ENCODE measurements around the gene KRTAP9-6. TPM values are rescaled to one million over a fixed set of nuclear protein-coding genes. Genes with fewer than 3 reads are reported as not detected.
"Not testable (repeated sequence)": the region's sequence is repeated elsewhere in the genome, so short reads cannot be mapped to it uniquely, and the experiment has no call there.

Gene KRTAP9-6
- not detected for polyA plus RNA-seq (ENCODE audit: insufficient read length in 4 of 4)

DNA sequence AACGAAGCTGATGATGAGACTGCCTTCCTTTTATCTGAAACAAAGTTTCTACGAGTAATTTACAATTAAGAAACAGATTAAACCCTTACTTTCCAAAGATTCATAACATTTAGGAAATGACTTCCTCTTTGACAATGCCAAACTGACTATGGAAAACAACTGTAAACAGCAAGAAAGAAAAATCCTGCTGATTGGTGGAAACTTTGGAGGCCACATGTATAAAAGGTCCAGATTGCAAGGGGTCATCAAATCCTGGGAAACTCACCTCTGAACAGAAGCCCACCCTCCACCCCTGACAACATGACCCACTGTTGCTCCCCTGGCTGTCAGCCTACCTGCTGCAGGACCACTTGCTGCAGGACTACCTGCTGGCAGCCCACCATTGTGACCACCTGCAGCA, at the start of gene KRTAP9-6:
Gene KRTAP9-6 (plus strand): TSS at position 301 of the 400 bp plus-strand sequence. CDS start 0 bp downstream, at position 301.
- no peak for DNase-seq (ENCODE audit: low read depth in 4 of 4, low spot score in 3 of 4)

GRCh38 chr17:41215681-41216080, 49.5 kb upstream of the KRTAP9-6 start:
- DNase-seq (ENCODE audit: low read depth in 4 of 4, low spot score in 3 of 4): no peak

DNA sequence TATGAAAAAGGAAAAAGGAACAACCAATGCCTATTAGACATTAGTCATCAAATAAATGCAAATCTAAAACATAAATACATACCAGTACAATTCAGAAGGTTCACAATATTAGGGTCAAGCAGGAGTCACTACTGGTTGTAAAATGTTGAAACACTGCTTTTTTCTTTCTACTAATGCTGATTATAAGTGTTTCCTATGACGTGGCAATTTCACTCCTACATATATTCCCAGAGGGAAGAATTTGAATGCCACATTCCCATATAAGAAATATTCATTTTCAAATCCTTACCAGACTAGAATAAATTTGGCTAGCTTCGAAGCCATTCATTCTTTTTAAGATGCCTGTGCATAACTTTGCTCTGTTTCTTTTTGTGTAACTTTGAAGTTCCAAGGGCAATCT, 41.4 kb upstream of the KRTAP9-6 start:
- no peak for DNase-seq (ENCODE audit: low read depth in 4 of 4, low spot score in 3 of 4)

GRCh38 chr17:41226051-41226450, 39.1 kb upstream of the KRTAP9-6 start:
- DNase-seq (ENCODE audit: low read depth in 4 of 4, low spot score in 3 of 4): no peak

- not testable (repeated sequence) for DNase-seq (ENCODE audit: low read depth in 4 of 4, low spot score in 3 of 4)
Observed at GRCh38 chr17:41226598-41227095, 38.5 kb upstream of the KRTAP9-6 start, which contains the start of gene KRTAP9-2. TSS of gene KRTAP9-2 (plus strand) at chr17:41226648. CDS start at chr17:41226655, 7 bp downstream.

DNA sequence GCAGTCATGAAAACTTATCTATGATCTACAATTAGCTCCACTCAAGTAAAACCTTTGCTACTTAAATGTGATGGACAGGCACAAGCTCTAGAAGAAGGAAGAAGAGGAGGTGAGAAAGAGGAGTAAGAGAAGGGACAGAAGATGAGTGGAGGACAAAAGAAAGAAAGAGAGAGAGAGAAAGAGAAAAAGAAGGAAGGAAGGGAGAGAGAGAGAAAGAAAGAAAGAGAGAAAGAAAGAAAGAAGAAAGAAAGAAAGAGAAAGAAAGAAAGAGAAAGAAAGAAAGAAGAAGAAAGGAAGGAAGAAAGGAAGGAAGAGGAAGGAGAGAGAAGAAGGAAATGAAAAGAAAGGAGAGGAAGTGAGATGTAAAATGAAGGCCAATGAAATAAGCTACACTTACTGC, 35.1 kb upstream of the KRTAP9-6 start:
- no peak for DNase-seq (ENCODE audit: low read depth in 4 of 4, low spot score in 3 of 4)

DNA sequence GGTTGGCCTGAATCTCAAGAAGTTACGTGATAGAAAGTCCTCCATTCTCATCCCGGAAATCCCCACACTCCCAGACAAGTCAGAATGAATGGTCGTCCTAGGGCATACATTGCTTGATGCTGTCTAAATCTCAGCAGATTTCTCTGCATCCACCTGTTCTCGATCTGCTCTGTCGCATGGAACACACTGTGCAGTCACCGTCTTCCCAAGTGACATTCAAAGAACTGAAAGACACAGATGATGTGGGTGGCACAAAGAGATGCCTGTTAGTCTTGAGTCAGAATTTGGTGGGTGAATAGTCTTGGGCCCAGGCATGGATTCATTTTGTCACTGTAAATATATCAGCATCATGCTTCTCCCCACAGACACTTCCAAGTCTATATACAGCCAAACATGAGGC, 33.4 kb upstream of the KRTAP9-6 start:
- no peak for DNase-seq (ENCODE audit: low read depth in 4 of 4, low spot score in 3 of 4)

DNA sequence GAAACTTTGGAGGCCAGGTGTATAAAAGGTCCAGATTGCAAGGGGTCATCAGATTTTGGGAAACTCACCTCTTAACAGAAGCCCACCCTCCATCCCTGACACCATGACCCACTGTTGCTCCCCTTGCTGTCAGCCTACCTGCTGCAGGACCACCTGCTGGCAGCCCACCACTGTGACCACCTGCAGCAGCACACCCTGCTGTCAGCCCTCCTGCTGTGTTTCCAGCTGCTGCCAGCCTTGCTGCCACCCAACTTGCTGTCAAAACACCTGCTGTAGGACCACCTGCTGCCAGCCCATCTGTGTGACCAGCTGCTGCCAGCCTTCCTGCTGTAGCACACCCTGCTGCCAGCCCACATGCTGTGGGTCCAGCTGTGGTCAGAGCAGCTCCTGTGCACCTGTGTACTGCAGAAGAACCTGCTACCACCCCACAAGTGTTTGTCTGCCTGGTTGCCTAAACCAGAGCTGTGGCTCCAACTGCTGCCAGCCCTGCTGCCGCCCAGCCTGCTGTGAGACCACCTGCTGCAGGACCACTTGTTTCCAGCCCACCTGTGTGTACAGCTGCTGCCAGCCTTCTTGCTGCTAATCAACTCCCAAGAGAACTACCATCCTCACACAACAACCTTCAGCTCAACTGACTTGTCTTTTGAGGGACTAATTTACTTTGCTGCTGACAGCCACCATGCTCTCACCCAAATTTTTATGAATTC, 32.6 kb upstream of the KRTAP9-6 start, which contains the start of gene KRTAP9-3:
Gene KRTAP9-3 (plus strand): TSS at position 51 of the 707 bp plus-strand sequence. CDS start 53 bp downstream, at position 104.
- DNase-seq (ENCODE audit: low read depth in 4 of 4, low spot score in 3 of 4): not testable (repeated sequence)

DNA sequence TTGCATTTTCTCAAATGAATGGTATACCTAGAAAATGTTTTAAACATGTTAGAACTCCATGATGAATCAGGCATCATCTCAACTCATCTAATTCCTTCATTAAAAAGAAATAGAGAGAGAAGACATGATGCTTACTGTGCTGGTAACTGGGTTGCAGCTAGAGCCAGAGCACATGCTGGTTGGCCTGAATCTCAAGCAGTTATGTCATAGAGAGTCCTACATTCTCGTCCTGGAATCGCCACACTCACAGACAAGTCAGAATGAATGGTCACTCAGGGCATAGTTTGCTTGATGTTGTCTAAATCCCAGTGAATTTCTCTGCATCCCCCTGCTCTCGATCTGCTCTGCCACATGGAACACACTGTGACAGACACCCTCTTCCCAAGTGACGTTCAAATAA, 28.1 kb upstream of the KRTAP9-6 start:
- not testable (repeated sequence) for DNase-seq (ENCODE audit: low read depth in 4 of 4, low spot score in 3 of 4)

- DNase-seq (ENCODE audit: low read depth in 4 of 4, low spot score in 3 of 4): not testable (repeated sequence)
Observed at GRCh38 chr17:41237949-41238437, 27.2 kb upstream of the KRTAP9-6 start, which contains the start of gene KRTAP9-8. TSS of gene KRTAP9-8 (plus strand) at chr17:41237999. CDS start at chr17:41238052, 53 bp downstream.

- not testable (repeated sequence) for DNase-seq (ENCODE audit: low read depth in 4 of 4, low spot score in 3 of 4)
Observed at GRCh38 chr17:41246995-41247787, 18.0 kb upstream of the KRTAP9-6 start.

GRCh38 chr17:41249637-41250240, 15.4 kb upstream of the KRTAP9-6 start, which contains the start of gene KRTAP9-4:
TSS of gene KRTAP9-4 (plus strand) at chr17:41249687. CDS start at chr17:41249721, 34 bp downstream.
- DNase-seq (ENCODE audit: low read depth in 4 of 4, low spot score in 3 of 4): not testable (repeated sequence)

DNA sequence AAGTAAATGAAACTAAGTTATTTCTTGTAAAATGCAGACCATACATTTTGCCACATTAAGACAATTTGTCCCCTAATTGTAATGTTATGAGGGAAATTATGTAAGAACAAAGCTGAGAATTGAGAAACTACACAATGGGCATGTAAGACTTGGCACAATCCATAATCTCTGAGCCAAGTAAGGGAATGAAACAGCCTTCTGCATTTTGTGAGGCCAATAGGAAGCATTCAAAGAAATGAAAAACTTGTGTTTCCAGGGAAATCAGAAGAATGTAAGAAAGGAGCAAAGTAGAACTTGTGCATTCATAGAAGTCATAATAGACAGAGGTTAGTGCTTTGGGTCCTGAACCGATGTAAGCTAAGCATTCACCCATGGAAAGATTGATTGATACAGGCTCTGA, 13.9 kb upstream of the KRTAP9-6 start:
- DNase-seq (ENCODE audit: low read depth in 4 of 4, low spot score in 3 of 4): no peak

DNA sequence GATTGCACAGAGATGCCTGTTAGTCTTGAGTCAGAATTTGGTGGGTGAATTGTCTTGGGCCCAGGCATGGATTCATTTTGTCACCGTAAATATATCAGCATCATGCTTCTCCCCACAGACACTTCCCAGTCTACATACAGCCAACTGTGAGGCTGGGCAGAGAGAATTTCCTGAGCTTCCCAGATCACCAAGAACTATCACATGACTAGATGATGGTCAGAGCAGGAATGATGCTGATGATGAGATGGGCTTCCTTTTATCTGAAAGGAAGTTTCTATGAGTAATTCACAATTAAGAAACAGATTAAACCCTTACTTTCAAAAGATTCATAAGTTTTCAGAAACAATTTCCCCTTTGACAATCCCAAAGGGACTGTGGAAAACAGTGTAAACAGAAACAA, 10.3 kb upstream of the KRTAP9-6 start:
- DNase-seq (ENCODE audit: low read depth in 4 of 4, low spot score in 3 of 4): no peak

DNA sequence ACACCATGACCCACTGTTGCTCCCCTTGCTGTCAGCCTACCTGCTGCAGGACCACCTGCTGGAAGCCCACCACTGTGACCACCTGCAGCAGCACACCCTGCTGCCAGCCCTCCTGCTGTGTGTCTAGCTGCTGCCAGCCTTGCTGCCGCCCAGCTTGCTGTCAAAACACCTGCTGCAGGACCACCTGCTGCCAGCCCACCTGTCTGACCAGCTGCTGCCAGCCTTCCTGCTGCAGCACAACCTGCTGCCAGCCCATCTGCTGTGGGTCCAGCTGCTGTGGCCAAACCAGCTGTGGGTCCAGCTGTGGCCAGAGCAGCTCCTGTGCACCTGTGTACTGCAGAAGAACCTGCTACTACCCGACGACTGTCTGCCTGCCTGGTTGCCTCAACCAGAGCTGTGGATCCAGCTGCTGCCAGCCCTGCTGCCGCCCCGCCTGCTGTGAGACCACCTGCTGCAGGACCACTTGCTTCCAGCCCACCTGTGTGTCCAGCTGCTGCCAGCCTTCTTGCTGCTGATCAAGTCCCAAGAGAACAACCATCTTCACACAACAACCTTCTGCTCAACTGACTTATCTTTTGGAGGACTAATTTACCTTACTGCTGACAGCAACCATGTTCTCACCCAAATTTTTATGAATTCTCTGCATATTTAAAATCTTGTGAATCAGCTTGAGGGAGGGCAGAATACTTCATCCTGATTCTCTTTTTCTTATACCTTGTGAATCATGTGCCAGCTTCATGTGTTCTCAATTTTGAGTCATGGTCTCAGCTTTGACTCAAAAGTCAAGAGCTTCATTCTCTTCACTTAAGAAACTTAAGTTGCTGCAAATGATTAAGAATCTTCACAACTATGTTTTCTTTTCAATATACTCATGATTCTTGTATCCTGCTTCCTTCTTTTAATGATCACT, 9.5 kb upstream of the KRTAP9-6 start, which contains the start of gene KRTAP9-9:
Gene KRTAP9-9 (plus strand): TSS at position 4 of the 910 bp plus-strand sequence.
- not testable (repeated sequence) for DNase-seq (ENCODE audit: low read depth in 4 of 4, low spot score in 3 of 4)

- DNase-seq (ENCODE audit: low read depth in 4 of 4, low spot score in 3 of 4): no peak
Observed at GRCh38 chr17:41256291-41256685, 8.9 kb upstream of the KRTAP9-6 start.

- DNase-seq (ENCODE audit: low read depth in 4 of 4, low spot score in 3 of 4): no peak
Observed at GRCh38 chr17:41258406-41258805, 6.8 kb upstream of the KRTAP9-6 start.

- DNase-seq (ENCODE audit: low read depth in 4 of 4, low spot score in 3 of 4): no peak
Observed at GRCh38 chr17:41263212-41263611, 2.0 kb upstream of the KRTAP9-6 start.

DNA sequence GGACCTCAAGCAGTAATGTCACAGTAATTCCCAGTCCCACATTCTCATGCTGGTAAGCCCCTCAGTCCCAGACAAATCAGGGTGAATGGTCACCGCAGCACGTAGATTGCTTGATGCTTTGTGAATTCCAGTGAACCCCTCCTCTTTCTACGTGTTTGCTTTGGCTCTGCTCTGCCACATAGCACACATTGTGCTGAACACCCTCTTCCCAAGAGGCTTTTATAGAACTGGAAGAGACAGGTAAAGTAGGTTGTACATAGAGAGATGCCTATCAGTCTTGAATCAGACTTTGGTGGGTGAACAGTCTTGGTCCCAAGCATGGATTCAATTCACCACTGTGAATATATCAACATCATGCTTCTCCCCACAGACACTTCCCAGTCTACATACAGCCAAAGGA, 579 bp upstream of the KRTAP9-6 start:
- no peak for DNase-seq (ENCODE audit: low read depth in 4 of 4, low spot score in 3 of 4)
